ENCODE results near the gene PIGBOS1. TPM values are rescaled to one million over a fixed set of nuclear protein-coding genes. Genes with fewer than 3 reads are reported as not detected.

Gene PIGBOS1
- total RNA-seq, 2 donors from 2014 or later: 15.5 to 34.1 TPM

DNA sequence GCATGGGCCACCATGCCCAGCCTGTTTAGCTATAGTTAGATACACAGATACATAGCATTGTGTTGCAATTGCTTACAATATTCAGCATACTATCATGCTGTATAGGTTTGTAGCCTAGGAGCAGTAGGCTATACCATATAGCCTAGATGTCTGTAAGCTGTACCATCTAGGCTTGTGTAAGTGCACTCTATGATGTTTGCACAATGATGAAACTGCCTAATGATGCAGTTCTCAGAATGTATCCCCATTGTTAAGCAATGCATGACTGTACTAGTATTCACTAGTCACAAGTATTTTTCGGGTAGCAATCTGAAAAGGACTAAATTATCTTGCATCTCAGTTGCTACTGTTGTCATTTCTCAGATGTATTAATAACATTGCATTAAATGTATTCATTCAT is 16.1 kb upstream of the PIGBOS1 start:
- H3K27ac ChIP-seq: no peak overlapping the region
- intact Hi-C loops (cut with DNase I): no loop called here
- no peak for DNase-seq (ENCODE audit: low spot score)
- H3K4me1 ChIP-seq (replicated peaks): no peaks in the 10 kb centered on the region
- no peaks in the 10 kb centered on the region for H3K27me3 ChIP-seq (replicated peaks; ENCODE audit: insufficient read depth)
- WGBS: 88% methylated on average over 1 of the region's 1 CpG
- TF ChIP-seq POLR2AphosphoS5 (IDR thresholded peaks at IDR 0.05) (no peak), POLR2A (IDR thresholded peaks at IDR 0.05) (no peak)
- TF ChIP-seq, protein P1, sequence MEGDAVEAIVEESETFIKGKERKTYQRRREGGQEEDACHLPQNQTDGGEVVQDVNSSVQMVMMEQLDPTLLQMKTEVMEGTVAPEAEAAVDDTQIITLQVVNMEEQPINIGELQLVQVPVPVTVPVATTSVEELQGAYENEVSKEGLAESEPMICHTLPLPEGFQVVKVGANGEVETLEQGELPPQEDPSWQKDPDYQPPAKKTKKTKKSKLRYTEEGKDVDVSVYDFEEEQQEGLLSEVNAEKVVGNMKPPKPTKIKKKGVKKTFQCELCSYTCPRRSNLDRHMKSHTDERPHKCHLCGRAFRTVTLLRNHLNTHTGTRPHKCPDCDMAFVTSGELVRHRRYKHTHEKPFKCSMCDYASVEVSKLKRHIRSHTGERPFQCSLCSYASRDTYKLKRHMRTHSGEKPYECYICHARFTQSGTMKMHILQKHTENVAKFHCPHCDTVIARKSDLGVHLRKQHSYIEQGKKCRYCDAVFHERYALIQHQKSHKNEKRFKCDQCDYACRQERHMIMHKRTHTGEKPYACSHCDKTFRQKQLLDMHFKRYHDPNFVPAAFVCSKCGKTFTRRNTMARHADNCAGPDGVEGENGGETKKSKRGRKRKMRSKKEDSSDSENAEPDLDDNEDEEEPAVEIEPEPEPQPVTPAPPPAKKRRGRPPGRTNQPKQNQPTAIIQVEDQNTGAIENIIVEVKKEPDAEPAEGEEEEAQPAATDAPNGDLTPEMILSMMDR (IDR thresholded peaks at IDR 0.05): no peak
- H3K9me3 ChIP-seq: no peaks in the 10 kb centered on the region
- no peaks in the 10 kb centered on the region for H3K36me3 ChIP-seq
- no peak overlapping the region for H3K4me3 ChIP-seq

- Histone ChIP-seq H3K27ac (no peak overlapping the region), H3K4me3 (no peak overlapping the region), H3K27me3 (replicated peaks; ENCODE audit: insufficient read depth) (no peaks in the 10 kb centered on the region), H3K4me1 (replicated peaks) (no peaks in the 10 kb centered on the region), H3K36me3 (no peaks in the 10 kb centered on the region), H3K9me3 (no peaks in the 10 kb centered on the region)
- intact Hi-C loops (cut with DNase I): no loop called here
- no peak for DNase-seq (ENCODE audit: low spot score)
- TF ChIP-seq, protein P1 (IDR thresholded peaks at IDR 0.05): no peak
- 94% methylated on average over 5 of the region's 5 CpGs for WGBS
Observed at GRCh38 chr15:55334371-55334770, 15.4 kb upstream of the PIGBOS1 start.

- H3K4me3 ChIP-seq: no peak overlapping the region
- no peaks in the 10 kb centered on the region for H3K36me3 ChIP-seq
- H3K4me1 ChIP-seq (replicated peaks): no peaks in the 10 kb centered on the region
- TF ChIP-seq, protein P1 (IDR thresholded peaks at IDR 0.05): no peak
- TF ChIP-seq POLR2A (IDR thresholded peaks at IDR 0.05): no peak
- no peak for TF ChIP-seq POLR2AphosphoS5 (IDR thresholded peaks at IDR 0.05)
- no peak for DNase-seq (ENCODE audit: low spot score)
- no peaks in the 10 kb centered on the region for H3K9me3 ChIP-seq
- intact Hi-C loops (cut with DNase I): no loop called here
- H3K27me3 ChIP-seq (replicated peaks; ENCODE audit: insufficient read depth): no peaks in the 10 kb centered on the region
- WGBS: 83% methylated on average over 1 of the region's 1 CpG
- H3K27ac ChIP-seq: no peak overlapping the region
Observed at GRCh38 chr15:55327387-55327786, 8.5 kb upstream of the PIGBOS1 start.

GRCh38 chr15:55322467-55322866 is 3.5 kb upstream of the PIGBOS1 start:
- no peak for DNase-seq (ENCODE audit: low spot score)
- Histone ChIP-seq H3K4me3 (no peak overlapping the region), H3K9me3 (no peaks in the 10 kb centered on the region), H3K27me3 (replicated peaks; ENCODE audit: insufficient read depth) (no peaks in the 10 kb centered on the region), H3K36me3 (no peaks in the 10 kb centered on the region), H3K4me1 (replicated peaks) (no peaks in the 10 kb centered on the region), H3K27ac (no peak overlapping the region)
- intact Hi-C loops (cut with DNase I): no loop called here
- TF ChIP-seq POLR2A (IDR thresholded peaks at IDR 0.05) (no peak), POLR2AphosphoS5 (IDR thresholded peaks at IDR 0.05) (no peak)
- TF ChIP-seq, protein P1 (IDR thresholded peaks at IDR 0.05): no peak
- WGBS: 74% methylated on average over 5 of the region's 5 CpGs

DNA sequence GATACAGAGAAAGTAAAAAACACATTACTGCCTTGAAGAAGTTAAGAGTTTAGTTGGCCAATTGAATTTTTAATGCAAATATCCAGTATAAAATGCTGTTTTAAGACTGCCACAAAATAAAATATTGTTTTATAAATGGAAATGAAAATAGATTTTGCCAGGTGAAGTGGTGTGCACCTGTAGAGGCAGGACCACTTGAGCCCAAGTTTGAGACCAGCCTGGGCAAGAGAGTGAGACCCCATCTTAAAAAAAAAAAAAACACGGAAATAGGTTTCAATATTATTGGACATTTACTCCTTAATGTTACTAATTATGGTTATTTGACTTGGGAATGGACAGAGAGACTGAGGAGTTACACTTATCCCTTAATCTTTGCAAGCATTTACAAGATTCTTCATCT is 2.0 kb upstream of the PIGBOS1 start:
- DNase-seq (ENCODE audit: low spot score): no peak
- intact Hi-C loops (cut with DNase I): no loop called here
- H3K9me3 ChIP-seq: no peaks in the 10 kb centered on the region
- no peak overlapping the region for H3K4me3 ChIP-seq
- H3K27ac ChIP-seq: no peak overlapping the region
- TF ChIP-seq POLR2A (IDR thresholded peaks at IDR 0.05): no peak
- no peak for TF ChIP-seq POLR2AphosphoS5 (IDR thresholded peaks at IDR 0.05)
- TF ChIP-seq, protein P1 (IDR thresholded peaks at IDR 0.05): no peak
- no peaks in the 10 kb centered on the region for H3K36me3 ChIP-seq
- H3K27me3 ChIP-seq (replicated peaks; ENCODE audit: insufficient read depth): no peaks in the 10 kb centered on the region
- WGBS: 95% methylated on average over 1 of the region's 1 CpG
- no peaks in the 10 kb centered on the region for H3K4me1 ChIP-seq (replicated peaks)

Measured in prostate gland (tissue), 2 donors.